ENCODE data around the gene AHNAK2.
"Not testable (repeated sequence)": the region's sequence is repeated elsewhere in the genome, so short reads cannot be mapped to it uniquely, and the experiment has no call there.

The AHNAK2 gene

GRCh38 chr14:104892531-104893434 is 85.4 kb downstream of the AHNAK2 start:
- H4K20me1 ChIP-seq (ENCODE audit: insufficient read depth, low read length): no peaks in the 10 kb centered on the region
- no peak for DNase-seq
- H3K4me1 ChIP-seq (ENCODE audit: low read length): peaks cover 6% of the 10 kb centered on the region; the same call in 1 of the 2 replicates
- no peaks in the 10 kb centered on the region for H3F3A ChIP-seq (ENCODE audit: insufficient read depth, low read length)
- TF ChIP-seq EZH2phosphoT487 (IDR thresholded peaks at IDR 0.05; ENCODE audit: low read length) (no peak), EZH2 (optimal IDR thresholded peaks at IDR 0.05; ENCODE audit: low read depth, low read length) (no peak), CTCF (IDR thresholded peaks at IDR 0.05; ENCODE audit: low read length) (no peak)
- no peaks in the 10 kb centered on the region for H3K36me3 ChIP-seq (replicated peaks; ENCODE audit: insufficient read depth, low read length)
- H3K4me3 ChIP-seq (ENCODE audit: low read length): no peak overlapping the region
- peaks cover 6% of the 10 kb centered on the region for H3K27me3 ChIP-seq (replicated peaks; ENCODE audit: insufficient read depth, low read length)
- H3K27ac ChIP-seq (ENCODE audit: low read length): no peak overlapping the region
- no peak overlapping the region for H3K9ac ChIP-seq (ENCODE audit: low read length)
- no peak overlapping the region for H2AFZ ChIP-seq (ENCODE audit: low read length)
- no peaks in the 10 kb centered on the region for H3K9me2 ChIP-seq (replicated peaks; ENCODE audit: insufficient read depth, low read length)
- no peaks in the 10 kb centered on the region for H3K9me3 ChIP-seq (replicated peaks; ENCODE audit: insufficient read depth, low read length)
- no peak overlapping the region for H3K4me2 ChIP-seq (ENCODE audit: low read depth, low read length)
- H3K79me2 ChIP-seq (ENCODE audit: low read length): no peaks in the 10 kb centered on the region

GRCh38 chr14:104891664-104892530 is 86.3 kb downstream of the AHNAK2 start:
- no peaks in the 10 kb centered on the region for H3K27me3 ChIP-seq (replicated peaks; ENCODE audit: insufficient read depth, low read length)
- no peaks in the 10 kb centered on the region for H3K79me2 ChIP-seq (ENCODE audit: low read length)
- no peaks in the 10 kb centered on the region for H3F3A ChIP-seq (ENCODE audit: insufficient read depth, low read length)
- no peak for TF ChIP-seq EZH2phosphoT487 (IDR thresholded peaks at IDR 0.05; ENCODE audit: low read length)
- TF ChIP-seq EZH2 (optimal IDR thresholded peaks at IDR 0.05; ENCODE audit: low read depth, low read length): no peak
- no peak for TF ChIP-seq CTCF (IDR thresholded peaks at IDR 0.05; ENCODE audit: low read length)
- no peak overlapping the region for H3K9ac ChIP-seq (ENCODE audit: low read length)
- no peaks in the 10 kb centered on the region for H4K20me1 ChIP-seq (ENCODE audit: insufficient read depth, low read length)
- H3K36me3 ChIP-seq (replicated peaks; ENCODE audit: insufficient read depth, low read length): no peaks in the 10 kb centered on the region
- no peak overlapping the region for H2AFZ ChIP-seq (ENCODE audit: low read length)
- H3K27ac ChIP-seq (ENCODE audit: low read length): no peak overlapping the region
- H3K9me3 ChIP-seq (replicated peaks; ENCODE audit: insufficient read depth, low read length): no peaks in the 10 kb centered on the region
- no peak for DNase-seq
- peaks cover 6% of the 10 kb centered on the region; the same call in 1 of the 2 replicates for H3K4me1 ChIP-seq (ENCODE audit: low read length)
- no peaks in the 10 kb centered on the region for H3K9me2 ChIP-seq (replicated peaks; ENCODE audit: insufficient read depth, low read length)
- H3K4me3 ChIP-seq (ENCODE audit: low read length): no peak overlapping the region
- no peak overlapping the region for H3K4me2 ChIP-seq (ENCODE audit: low read depth, low read length)

GRCh38 chr14:104891121-104891551 is 87.0 kb downstream of the AHNAK2 start:
- no peak overlapping the region for H3K4me3 ChIP-seq (ENCODE audit: low read length)
- no peaks in the 10 kb centered on the region for H3K9me3 ChIP-seq (replicated peaks; ENCODE audit: insufficient read depth, low read length)
- no peak for DNase-seq
- no peak overlapping the region for H3K4me2 ChIP-seq (ENCODE audit: low read depth, low read length)
- no peak overlapping the region for H3K27ac ChIP-seq (ENCODE audit: low read length)
- no peak overlapping the region for H3K9ac ChIP-seq (ENCODE audit: low read length)
- H3K4me1 ChIP-seq (ENCODE audit: low read length): peaks cover 6% of the 10 kb centered on the region; the same call in 1 of the 2 replicates
- H3K9me2 ChIP-seq (replicated peaks; ENCODE audit: insufficient read depth, low read length): no peaks in the 10 kb centered on the region
- no peaks in the 10 kb centered on the region for H3K79me2 ChIP-seq (ENCODE audit: low read length)
- no peaks in the 10 kb centered on the region for H3K36me3 ChIP-seq (replicated peaks; ENCODE audit: insufficient read depth, low read length)
- no peak overlapping the region for H2AFZ ChIP-seq (ENCODE audit: low read length)
- TF ChIP-seq EZH2 (optimal IDR thresholded peaks at IDR 0.05; ENCODE audit: low read depth, low read length): no peak
- TF ChIP-seq CTCF (IDR thresholded peaks at IDR 0.05; ENCODE audit: low read length): no peak
- TF ChIP-seq EZH2phosphoT487 (IDR thresholded peaks at IDR 0.05; ENCODE audit: low read length): no peak
- H3F3A ChIP-seq (ENCODE audit: insufficient read depth, low read length): no peaks in the 10 kb centered on the region
- no peaks in the 10 kb centered on the region for H3K27me3 ChIP-seq (replicated peaks; ENCODE audit: insufficient read depth, low read length)
- H4K20me1 ChIP-seq (ENCODE audit: insufficient read depth, low read length): no peaks in the 10 kb centered on the region

GRCh38 chr14:104890292-104890691 is 87.9 kb downstream of the AHNAK2 start:
- not testable (repeated sequence) for H3K27me3 ChIP-seq (replicated peaks; ENCODE audit: insufficient read depth, low read length); H2AFZ ChIP-seq (ENCODE audit: low read length); H3K27ac ChIP-seq (ENCODE audit: low read length); H3K4me1 ChIP-seq (ENCODE audit: low read length); H3K4me2 ChIP-seq (ENCODE audit: low read depth, low read length); H3K36me3 ChIP-seq (replicated peaks; ENCODE audit: insufficient read depth, low read length); H3K4me3 ChIP-seq (ENCODE audit: low read length); H3K79me2 ChIP-seq (ENCODE audit: low read length); H3K9me3 ChIP-seq (replicated peaks; ENCODE audit: insufficient read depth, low read length); H3K9me2 ChIP-seq (replicated peaks; ENCODE audit: insufficient read depth, low read length); H3F3A ChIP-seq (ENCODE audit: insufficient read depth, low read length); H4K20me1 ChIP-seq (ENCODE audit: insufficient read depth, low read length); DNase-seq; H3K9ac ChIP-seq (ENCODE audit: low read length)

All from MM.1S (cell line).